NCI-H748 (cell line): Measurements from ENCODE around the gene LIMS2.

Source experiments
- DNase-seq: peaks from one replicate; lab custom pipeline; 2025; ENCODE audit not compliant: unreplicated experiment; lab: John Stamatoyannopoulos, UW

Gene LIMS2

GRCh38 chr2:127658641-127659407 is 16.5 kb downstream of the LIMS2 start:
- no peak for DNase-seq

- DNase-seq, result no peak
Observed at GRCh38 chr2:127658146-127658545, 17.2 kb downstream of the LIMS2 start.

GRCh38 chr2:127657232-127657595 is 18.1 kb downstream of the LIMS2 start:
- DNase-seq, result no peak

- no peak for DNase-seq
Observed at GRCh38 chr2:127656569-127657231, 18.6 kb downstream of the LIMS2 start.

GRCh38 chr2:127655209-127656073 is 19.9 kb downstream of the LIMS2 start:
- no peak for DNase-seq

- no peak for DNase-seq
Observed at GRCh38 chr2:127654838-127655175, 20.5 kb downstream of the LIMS2 start.

- no peak for DNase-seq
Observed at GRCh38 chr2:127654084-127654837, 21.1 kb downstream of the LIMS2 start.

- no peak for DNase-seq
Observed at GRCh38 chr2:127653421-127654083, 21.8 kb downstream of the LIMS2 start.

GRCh38 chr2:127652786-127653357 is 22.5 kb downstream of the LIMS2 start:
- DNase-seq, result no peak

GRCh38 chr2:127651971-127652550 is 23.3 kb downstream of the LIMS2 start:
- DNase-seq, result no peak

GRCh38 chr2:127651381-127651809 is 23.9 kb downstream of the LIMS2 start:
- no peak for DNase-seq

GRCh38 chr2:127650785-127651380 is 24.4 kb downstream of the LIMS2 start:
- DNase-seq, result no peak

GRCh38 chr2:127650041-127650784 is 25.1 kb downstream of the LIMS2 start:
- no peak for DNase-seq

GRCh38 chr2:127649684-127650040 is 25.7 kb downstream of the LIMS2 start:
- DNase-seq, result peak; percentile 71

GRCh38 chr2:127649100-127649611 is 26.2 kb downstream of the LIMS2 start:
- no peak for DNase-seq

GRCh38 chr2:127648321-127648720 is 27.0 kb downstream of the LIMS2 start:
- no peak for DNase-seq

GRCh38 chr2:127647242-127648190 is 27.8 kb downstream of the LIMS2 start:
- no peak for DNase-seq
